GM12878 (cell line): ENCODE data around the gene PXDC1. TPM values are rescaled to one million over a fixed set of nuclear protein-coding genes. Genes with fewer than 3 reads are reported as not detected.

ENCODE experiments used
- ATAC-seq: fragments of 200-7000 bp; cut with Tn5 transposase; 3 replicates; pipeline ENCODE4 v1.9.1; 2020; ENCODE audit warnings: mild to moderate bottlenecking, moderate library complexity
- BruUV-seq: library from RNA; stranded (reverse); fragments of 400-500 nt; replicated peaks from 2 replicates; lab custom pipeline; 2021; lab: Mats Ljungman, UMichigan
- CTCF ChIA-PET: fragments of 300-600 bp; sonication (Branson Sonifier 250); formaldehyde crosslinking; extraction: SDS; loops from one replicate; lab custom pipeline; 2021; ENCODE audit warnings: inconsistent platforms; lab: Yijun Ruan, JAX
- POLR2A ChIA-PET: fragments of 350-600 bp; formaldehyde crosslinking; extraction: SDS; loops from one replicate; lab custom pipeline; 2021; ENCODE audit warnings: inconsistent platforms; lab: Charles Lee
- RAD21 ChIA-PET: fragments of 300-600 bp; sonication (Branson Sonifier 250); formaldehyde crosslinking; loops from one replicate; lab custom pipeline; 2023; ENCODE audit warnings: antibody characterized with exemption; ENCODE audit not compliant: unreplicated experiment; lab: Charles Lee
- SMC1A ChIA-PET: fragments of 300-600 bp; sonication (Branson Sonifier 250); formaldehyde crosslinking; loops from one replicate; lab custom pipeline; 2023; ENCODE audit not compliant: unreplicated experiment, uncharacterized antibody; lab: Charles Lee
- DNase-seq: peaks from one replicate; pipeline ENCODE4 v3.0.0-alpha.2; 2011; ENCODE audit warnings: low read depth, low spot score
- FAIRE-seq: peaks from 3 replicates; lab custom pipeline; 2011; peaks lifted over from hg19 to GRCh38; lab: Jason Lieb, UNC
- H2AFZ ChIP-seq: 2 replicates; pipeline ENCODE4 v1.6.0; 2011; ENCODE audit warnings: low read depth, low read length, control low read depth; ENCODE audit not compliant: control insufficient read depth
- H3K27ac ChIP-seq: 2 replicates; pipeline ENCODE4 v1.5.1; 2011; ENCODE audit warnings: control low read depth; ENCODE audit not compliant: control insufficient read depth, insufficient read depth
- H3K27me3 ChIP-seq, 2 experiments: replicated peaks in 1 of 2; 2 replicates each; pipeline versions ENCODE4 v1.6.0 to v1.6.1; 2011; ENCODE audit warnings: low read length in 1 of 2; ENCODE audit not compliant: control insufficient read depth in 2 of 2, insufficient read depth in 2 of 2
- H3K36me3 ChIP-seq, 2 experiments: 2 replicates each; pipeline ENCODE4 v1.5.1; 2011; ENCODE audit warnings: low read length in 1 of 2; ENCODE audit not compliant: control insufficient read depth in 2 of 2, insufficient read depth in 2 of 2
- H3K4me1 ChIP-seq: 2 replicates; pipeline ENCODE4 v1.6.1; 2011; ENCODE audit warnings: mild to moderate bottlenecking, low read length, moderate library complexity, mixed read lengths; ENCODE audit not compliant: control insufficient read depth, insufficient read depth
- H3K4me2 ChIP-seq: 2 replicates; pipeline ENCODE4 v1.6.0; 2011; ENCODE audit warnings: control low read depth; ENCODE audit not compliant: control insufficient read depth, insufficient read depth
- H3K4me3 ChIP-seq: fragments of 200-600 bp; sonication (generic); 2 replicates; pipeline ENCODE4 v1.5.1; 2016
- H3K79me2 ChIP-seq: 2 replicates; pipeline ENCODE4 v1.6.0; 2011; ENCODE audit warnings: low read length; ENCODE audit not compliant: control insufficient read depth, insufficient read depth
- H3K9ac ChIP-seq: 2 replicates; pipeline ENCODE4 v1.8.0; 2011; ENCODE audit warnings: low read length, control low read depth, mixed read lengths; ENCODE audit not compliant: control insufficient read depth, insufficient read depth
- H3K9me3 ChIP-seq: replicated peaks from 3 replicates; pipeline ENCODE4 v1.5.1; 2011; ENCODE audit warnings: mild to moderate bottlenecking, low read length; ENCODE audit not compliant: control insufficient read depth, insufficient read depth
- H4K20me1 ChIP-seq: 2 replicates; pipeline ENCODE4 v1.6.0; 2011; ENCODE audit not compliant: control insufficient read depth, insufficient read depth
- ASH2L ChIP-seq: fragments of 300-600, 200-600 bp; sonication (generic); IDR thresholded peaks from 2 replicates; pipeline ENCODE4 v1.6.1; 2017; ENCODE audit warnings: low read depth, mild to moderate bottlenecking, borderline replicate concordance
- HSF1 ChIP-seq: fragments of 150-350 bp; IDR thresholded peaks from 2 replicates; pipeline ENCODE4 v1.6.1; 2014; ENCODE audit warnings: mild to moderate bottlenecking, low read depth, low read length
- NR2F1 ChIP-seq: fragments of 450-650 bp; conservative IDR thresholded peaks from 2 replicates; pipeline ENCODE4 v1.6.1; 2017; ENCODE audit warnings: mild to moderate bottlenecking
- RAD51 ChIP-seq: fragments of 450-650 bp; IDR thresholded peaks from 2 replicates; pipeline ENCODE4 v1.6.1; 2016; ENCODE audit warnings: moderate library complexity, mild to moderate bottlenecking, inconsistent platforms
- YBX1 ChIP-seq: fragments of 450-650 bp; IDR thresholded peaks from 2 replicates; pipeline ENCODE4 v1.6.1; 2016; ENCODE audit warnings: antibody characterized with exemption
- ZBTB11 ChIP-seq: fragments of 450-650 bp; formaldehyde crosslinking; IDR thresholded peaks from 2 replicates; pipeline ENCODE4 v1.5.0; 2022; ENCODE audit warnings: mild to moderate bottlenecking, missing genetic modification characterization
- ZNF622 ChIP-seq: fragments of 450-650 bp; IDR thresholded peaks from 2 replicates; pipeline ENCODE4 v1.6.1; 2017; ENCODE audit warnings: mild to moderate bottlenecking, inconsistent platforms
- WGBS: methylation state at CpG from one replicate; pipeline ENCODE4 v1.1.6; 2016; ENCODE audit warnings: low lambda C conversion rate; ENCODE audit not compliant: insufficient replicate concordance, insufficient coverage; ENCODE audit errors: missing lambda C conversion rate; 5-methylcytosine and 5-hydroxymethylcytosine counted together
- in situ Hi-C: fragments of 300-500 bp; cut with MboI; formaldehyde crosslinking; loops from 9 replicates; pipeline ENCODE4 v1.14.3; 2018; ENCODE audit warnings: mixed read lengths
- intact Hi-C: fragments of 100-400 bp; cut with micrococcal nuclease; formaldehyde crosslinking; loops from one replicate; pipeline ENCODE4 v1.14.2; 2022; ENCODE audit not compliant: unreplicated experiment
- polyA plus RNA-seq, 11 experiments: library from polyadenylated mRNA; depleted of rRNA in 4 of 11; unstranded in 6 of 11; stranded (reverse) in 5 of 11; fragments of >200 nt; fragmentation: Nextera tagmentation in 4 of 11; fragmentation: Illumina TruSeq in 1 of 11; extraction: Ambion mirVana in 4 of 11; extraction: Trizol in 1 of 11; gene quantifications; 1 replicate in 1 of 11; 2 replicates in 10 of 11; pipeline versions ENCODE4 v1.2.1 to v1.2.3, GENCODE V29; 2011 to 2016; ENCODE audit warnings: inconsistent platforms in 2 of 11, missing spikeins in 2 of 11, low read depth in 1 of 11
- total RNA-seq, 4 experiments: library from RNA; depleted of rRNA in 3 of 4; stranded (reverse); fragments of >200 nt in 3 of 4; fragmentation: Illumina TruSeq in 1 of 4; extraction: Trizol in 1 of 4; gene quantifications; 2 replicates each; pipeline versions ENCODE4 v1.2.1 to v1.2.3, GENCODE V29; 2013 to 2021
- TF ChIP-seq, protein P1 (sequence below): IDR thresholded peaks from 2 replicates; pipeline ENCODE4 v1.6.1; 2011; ENCODE audit warnings: low read depth, low read length, improper control_type of control experiment, borderline replicate concordance

PXDC1 gene
- total and polyA plus RNA-seq, 10 of the 15 experiments (the other 5 are each of a cell fraction or from before 2014, with no cell fraction given), result 0.03 to 0.72 (median 0.32) TPM; not detected in 2

- no peak for FAIRE-seq
- in situ Hi-C loops, result no loop called here
Measured at GRCh38 chr6:3757241-3757641, 5.7 kb upstream of the PXDC1 start.

More at GRCh38 chr6:3757241-3757641, 5.7 kb upstream of the PXDC1 start:
- no peaks in the 10 kb centered on the region; the same call in 1 of the 2 replicates for H3K4me1 ChIP-seq
- DNase-seq, result no peak
- no peak overlapping the region for H3K4me3 ChIP-seq
- intact Hi-C loops, result no loop called here
- H3K9me3 ChIP-seq, result no peaks in the 10 kb centered on the region
- ChIA-PET SMC1A (no interaction called here), RAD21 (no interaction called here), POLR2A (no interaction called here), CTCF (no interaction called here)
- TF ChIP-seq ZBTB11 (CRISPR knock-in tag) (no peak), ASH2L (no peak), ZNF622 (no peak), RAD51 (no peak), NR2F1 (no peak), HSF1 (no peak), YBX1 (no peak)
- TF ChIP-seq, protein P1, sequence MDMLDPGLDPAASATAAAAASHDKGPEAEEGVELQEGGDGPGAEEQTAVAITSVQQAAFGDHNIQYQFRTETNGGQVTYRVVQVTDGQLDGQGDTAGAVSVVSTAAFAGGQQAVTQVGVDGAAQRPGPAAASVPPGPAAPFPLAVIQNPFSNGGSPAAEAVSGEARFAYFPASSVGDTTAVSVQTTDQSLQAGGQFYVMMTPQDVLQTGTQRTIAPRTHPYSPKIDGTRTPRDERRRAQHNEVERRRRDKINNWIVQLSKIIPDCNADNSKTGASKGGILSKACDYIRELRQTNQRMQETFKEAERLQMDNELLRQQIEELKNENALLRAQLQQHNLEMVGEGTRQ, result no peak
- 86% methylated on average over 9 of the region's 9 CpGs for WGBS
- H3K9ac ChIP-seq, result no peak overlapping the region
- no peak for ATAC-seq
- no TSS peak for BruUV-seq
- no peaks in the 10 kb centered on the region for H4K20me1 ChIP-seq
- H3K79me2 ChIP-seq, result no peaks in the 10 kb centered on the region
- peaks cover 0 to 3% of the 10 kb centered on the region in 2 experiments; a peak in 2 of 4 replicates for H3K27me3 ChIP-seq
- no peaks in the 10 kb centered on the region for H3K36me3 ChIP-seq
- no peak overlapping the region for H3K27ac ChIP-seq
- no peak overlapping the region for H3K4me2 ChIP-seq
- no peak overlapping the region for H2AFZ ChIP-seq
